Measurements from ENCODE around the gene ADAM12.

ADAM12 gene

GRCh38 chr10:126014309-126014708 is 374.0 kb downstream of the ADAM12 start:
- peak; percentile 63 for DNase-seq (ENCODE audit: low read depth)

GRCh38 chr10:126013489-126014281 is 374.6 kb downstream of the ADAM12 start:
- DNase-seq (ENCODE audit: low read depth) = peak; percentile 80

GRCh38 chr10:126012485-126012884 is 375.8 kb downstream of the ADAM12 start:
- DNase-seq (ENCODE audit: low read depth) = peak; percentile 18

GRCh38 chr10:126011995-126012394 is 376.3 kb downstream of the ADAM12 start:
- no peak for DNase-seq (ENCODE audit: low read depth)

GRCh38 chr10:126009650-126010049 is 378.6 kb downstream of the ADAM12 start:
- DNase-seq (ENCODE audit: low read depth) = no peak

GRCh38 chr10:126006906-126007305 is 381.4 kb downstream of the ADAM12 start:
- DNase-seq (ENCODE audit: low read depth) = no peak

- no peak for DNase-seq (ENCODE audit: low read depth)
Measured at GRCh38 chr10:126006264-126006663, 382.0 kb downstream of the ADAM12 start.

- no peak for DNase-seq (ENCODE audit: low read depth)
Measured at GRCh38 chr10:126004752-126005151, 383.5 kb downstream of the ADAM12 start.

GRCh38 chr10:126001576-126001975 is 386.7 kb downstream of the ADAM12 start:
- no peak for DNase-seq (ENCODE audit: low read depth)

- no peak for DNase-seq (ENCODE audit: low read depth)
Measured at GRCh38 chr10:125999694-126000093, 388.6 kb downstream of the ADAM12 start.

- no peak for DNase-seq (ENCODE audit: low read depth)
Measured at GRCh38 chr10:125997586-125997985, 390.7 kb downstream of the ADAM12 start.

- no peak for DNase-seq (ENCODE audit: low read depth)
Measured at GRCh38 chr10:125995726-125996304, 392.5 kb downstream of the ADAM12 start.

GRCh38 chr10:125994601-125995000 is 393.7 kb downstream of the ADAM12 start:
- no peak for DNase-seq (ENCODE audit: low read depth)

- no peak for DNase-seq (ENCODE audit: low read depth)
Measured at GRCh38 chr10:125992254-125992653, 396.0 kb downstream of the ADAM12 start.

- no peak for DNase-seq (ENCODE audit: low read depth)
Measured at GRCh38 chr10:125991392-125991791, 396.9 kb downstream of the ADAM12 start.

GRCh38 chr10:125990974-125991373 is 397.3 kb downstream of the ADAM12 start:
- DNase-seq (ENCODE audit: low read depth) = no peak

- DNase-seq (ENCODE audit: low read depth) = no peak
Measured at GRCh38 chr10:125989791-125990190, 398.5 kb downstream of the ADAM12 start.

- DNase-seq (ENCODE audit: low read depth) = no peak
Measured at GRCh38 chr10:125985557-125986240, 402.6 kb downstream of the ADAM12 start.

- DNase-seq (ENCODE audit: low read depth) = no peak
Measured at GRCh38 chr10:125984865-125985495, 403.3 kb downstream of the ADAM12 start.

- DNase-seq (ENCODE audit: low read depth) = no peak
Measured at GRCh38 chr10:125984346-125984745, 403.9 kb downstream of the ADAM12 start.

GRCh38 chr10:125983656-125984055 is 404.6 kb downstream of the ADAM12 start:
- DNase-seq (ENCODE audit: low read depth) = no peak

- no peak for DNase-seq (ENCODE audit: low read depth)
Measured at GRCh38 chr10:125983161-125983560, 405.1 kb downstream of the ADAM12 start.

Data from iris pigment epithelial cell (primary cell).